GM23248 (cell line): ENCODE data around the gene GRID2.
"Not testable (repeated sequence)": the region's sequence is repeated elsewhere in the genome, so short reads cannot be mapped to it uniquely, and the experiment has no call there.

Experiments used
- EZH2 ChIP-seq: fragments of 200-600 bp; sonication (generic); IDR thresholded peaks from 2 replicates; pipeline ENCODE4 v1.6.1; 2018; ENCODE audit warnings: antibody characterized with exemption, mild to moderate bottlenecking; ENCODE audit not compliant: insufficient read depth, poor library complexity, severe bottlenecking
- EZH2phosphoT487 ChIP-seq: fragments of 200-600 bp; sonication (generic); IDR thresholded peaks from 2 replicates; pipeline ENCODE4 v1.6.1; 2018; ENCODE audit warnings: antibody characterized with exemption, moderate library complexity, mild to moderate bottlenecking, low read depth; ENCODE audit not compliant: insufficient read depth

DNA sequence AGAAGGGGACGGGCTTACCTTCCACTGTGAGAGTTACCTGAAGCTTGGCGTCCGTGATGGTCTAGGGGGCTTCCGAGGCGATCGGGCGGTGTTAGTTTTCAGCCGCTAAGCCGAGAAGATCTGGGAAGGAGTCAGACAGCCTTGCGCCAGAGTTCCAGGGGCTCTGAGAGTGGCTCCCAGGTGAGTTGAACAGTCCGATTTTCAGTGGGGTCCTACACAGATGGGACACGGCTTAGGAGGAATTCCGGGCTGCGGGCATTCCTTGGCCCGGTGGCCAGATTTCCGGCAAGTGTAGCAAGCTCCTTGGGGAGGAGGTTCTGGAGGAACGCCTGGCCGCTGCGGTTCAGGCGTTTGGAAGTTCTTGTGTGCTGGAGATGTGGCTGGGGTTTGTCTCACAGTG lies 138.4 kb downstream of the GRID2 start:
- TF ChIP-seq EZH2phosphoT487, EZH2: not testable (repeated sequence)
